Ovary (tissue), 9 donors: Measurements from ENCODE around the gene CARMIL1. TPM values are rescaled to one million over a fixed set of nuclear protein-coding genes. Genes with fewer than 3 reads are reported as not detected.

Source experiments
- DNase-seq, 5 donors: peaks; one replicate each; pipeline ENCODE4 v3.0.0-alpha.2; 2019 to 2020
- H3K27ac ChIP-seq, 2 donors: fragments of 200-600 bp; one replicate each; pipeline versions ENCODE4 v1.5.1 to v1.8.0; 2019 to 2022
- H3K27me3 ChIP-seq: fragments of 200-600 bp; one replicate; pipeline ENCODE4 v1.8.0; 2022
- H3K36me3 ChIP-seq: fragments of 200-600 bp; sonication (generic); one replicate; pipeline ENCODE4 v1.5.1; 2019
- H3K4me1 ChIP-seq: one replicate; pipeline ENCODE4 v1.8.1; 2013; ENCODE audit warnings: mild to moderate bottlenecking, moderate library complexity; ENCODE audit not compliant: insufficient read depth
- H3K4me3 ChIP-seq: fragments of 200-600 bp; sonication (generic); one replicate; pipeline ENCODE4 v1.5.1; 2017
- H3K9me3 ChIP-seq, 2 donors: fragments of 200-600 bp in 1 of 2; sonication (generic) in 1 of 2; one replicate each; pipeline versions ENCODE4 v1.5.1 to v1.8.1; 2013 to 2019; ENCODE audit warnings: mild to moderate bottlenecking in 1 of 2, moderate library complexity in 1 of 2
- EP300 ChIP-seq: sonication (generic); formaldehyde crosslinking; IDR thresholded peaks from one replicate; pipeline ENCODE4 v1.6.1; 2017; ENCODE audit warnings: antibody characterized with exemption
- POLR2A ChIP-seq: fragments of 450-650 bp; IDR thresholded peaks from one replicate; pipeline ENCODE4 v1.6.1; 2017; ENCODE audit warnings: antibody characterized with exemption, mild to moderate bottlenecking, moderate library complexity
- WGBS, 3 donors: extraction: QIAGEN DNeasy Blood & Tissue Kit in 1 of 3; methylation state at CpG; one replicate each; pipeline versions ENCODE4 v1.1.5 to v1.1.7; 2013 to 2017; 5-methylcytosine and 5-hydroxymethylcytosine counted together
- intact Hi-C, 4 donors: fragments of 100-400 bp; cut with DNase I; formaldehyde crosslinking; loops; one replicate each; pipeline versions ENCODE4 v1.11.0 to v1.15.1; 2022 to 2023
- polyA plus RNA-seq, 2 donors: library from polyadenylated mRNA; stranded (reverse); fragments of 200-250 nt in 1 of 2; fragments of 350-450 nt in 1 of 2; fragmentation: Illumina TruSeq in 1 of 2; extraction: RNeasy Lipid Tissue Mini Kit (QIAGEN cat#74804) in 1 of 2; gene quantifications; one replicate each; pipeline ENCODE4 v1.2.3, GENCODE V29; 2013 to 2014
- total RNA-seq, 7 donors: library from RNA; depleted of rRNA in 2 of 7; stranded (reverse); fragments of >200 nt in 2 of 7; fragmentation: NEBNext Ultra II Directional in 3 of 7; extraction: Animal tissue kit (Norgen Biotek cat#: 25700) in 3 of 7; gene quantifications; one replicate each; pipeline versions ENCODE4 v1.1.0 to v1.2.4, GENCODE V29; 2016 to 2023
- TF ChIP-seq, protein P1 (sequence below), 3 donors: fragments of 450-650 bp in 2 of 3; fragments of 200-600 bp in 1 of 3; IDR thresholded peaks; one replicate each; pipeline versions ENCODE4 v1.5.1 to v1.8.0; 2016 to 2022; ENCODE audit warnings: antibody characterized with exemption in 3 of 3, mild to moderate bottlenecking in 1 of 3
- donor health status: DM: no; HTN: no; CAD: no; lungs with moderate emphysema.
- donor health status: DM: no; HTN: no; CAD: no.
- donor health status: Bipolar disorder and iron deficiency.
- donor health status: DM: yes; HTN: yes; CAD: no.
- donor health status: DM: no; HTN: no; CAD: no.
- donor health status: DM: yes; HTN: yes; CAD: no.

The CARMIL1 gene
- total and polyA plus RNA-seq, 9 donors, result 6.4 to 25.6 (median 16.8) TPM

DNA sequence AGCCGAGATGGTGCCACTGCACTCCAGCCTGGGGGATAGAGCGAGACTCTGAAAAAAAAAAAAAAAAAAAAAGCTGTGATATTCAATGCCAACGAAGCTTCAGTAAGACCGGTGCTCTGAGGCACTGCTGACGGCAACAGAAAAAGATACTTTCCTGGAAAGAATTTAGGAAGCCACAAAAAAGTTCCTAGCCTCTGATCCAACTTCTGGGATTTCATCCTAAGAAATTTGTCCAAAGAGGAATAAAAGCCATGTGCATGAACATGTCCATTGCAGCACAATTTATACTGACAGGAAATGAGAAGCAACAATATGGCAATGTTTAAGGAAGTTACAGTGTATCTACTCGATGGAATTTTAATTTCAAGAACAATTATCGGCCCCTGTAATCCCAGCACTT is 24.5 kb upstream of the CARMIL1 start:
- DNase-seq, result no peak
- TF ChIP-seq EP300, result no peak
- TF ChIP-seq POLR2A, result no peak
- TF ChIP-seq, protein P1, sequence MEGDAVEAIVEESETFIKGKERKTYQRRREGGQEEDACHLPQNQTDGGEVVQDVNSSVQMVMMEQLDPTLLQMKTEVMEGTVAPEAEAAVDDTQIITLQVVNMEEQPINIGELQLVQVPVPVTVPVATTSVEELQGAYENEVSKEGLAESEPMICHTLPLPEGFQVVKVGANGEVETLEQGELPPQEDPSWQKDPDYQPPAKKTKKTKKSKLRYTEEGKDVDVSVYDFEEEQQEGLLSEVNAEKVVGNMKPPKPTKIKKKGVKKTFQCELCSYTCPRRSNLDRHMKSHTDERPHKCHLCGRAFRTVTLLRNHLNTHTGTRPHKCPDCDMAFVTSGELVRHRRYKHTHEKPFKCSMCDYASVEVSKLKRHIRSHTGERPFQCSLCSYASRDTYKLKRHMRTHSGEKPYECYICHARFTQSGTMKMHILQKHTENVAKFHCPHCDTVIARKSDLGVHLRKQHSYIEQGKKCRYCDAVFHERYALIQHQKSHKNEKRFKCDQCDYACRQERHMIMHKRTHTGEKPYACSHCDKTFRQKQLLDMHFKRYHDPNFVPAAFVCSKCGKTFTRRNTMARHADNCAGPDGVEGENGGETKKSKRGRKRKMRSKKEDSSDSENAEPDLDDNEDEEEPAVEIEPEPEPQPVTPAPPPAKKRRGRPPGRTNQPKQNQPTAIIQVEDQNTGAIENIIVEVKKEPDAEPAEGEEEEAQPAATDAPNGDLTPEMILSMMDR (IDR thresholded peaks at IDR 0.05), result no peak
- Histone ChIP-seq H3K36me3 (no peaks in the 10 kb centered on the region), H3K4me1 (no peaks in the 10 kb centered on the region), H3K9me3 (no peaks in the 10 kb centered on the region), H3K27me3 (no peaks in the 10 kb centered on the region), H3K4me3 (no peak overlapping the region), H3K27ac (no peak overlapping the region)
- intact Hi-C loops, result no loop called here
- WGBS, 3 donors, result 85 to 92% (median 89%) methylated on average over 7 of the region's 7 CpGs

DNA sequence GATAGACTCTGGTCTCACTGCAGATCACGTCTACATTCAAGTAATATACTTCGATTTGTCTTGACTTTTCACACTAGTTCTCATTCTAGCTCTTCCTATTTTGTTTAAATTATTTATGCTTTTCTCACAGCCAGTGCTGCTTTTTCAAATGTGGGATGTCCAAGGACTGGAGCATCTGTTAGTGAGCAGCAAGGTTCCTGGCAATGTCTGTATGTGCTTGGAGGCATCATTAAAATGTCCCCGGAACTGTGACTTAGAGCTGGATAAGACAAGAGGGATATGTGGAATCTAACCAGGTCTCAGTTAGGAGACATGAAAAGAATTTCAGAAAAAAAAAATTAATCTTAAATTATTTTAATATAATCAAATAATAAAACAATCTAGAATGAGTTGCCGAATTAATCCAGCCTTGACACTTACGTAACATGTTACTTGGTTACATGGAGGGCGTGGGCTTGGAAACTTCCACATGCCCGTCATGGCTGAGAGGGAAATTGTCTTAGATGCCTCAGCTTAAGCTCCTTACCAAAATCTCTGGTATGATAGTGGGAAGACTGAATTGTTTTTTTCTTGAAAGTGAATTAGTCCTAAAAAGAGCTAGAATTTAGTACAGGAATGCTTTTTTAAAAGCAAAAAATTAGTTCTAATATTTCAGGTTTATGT is 21.4 kb upstream of the CARMIL1 start:
- Histone ChIP-seq H3K27me3 (no peaks in the 10 kb centered on the region), H3K4me1 (no peaks in the 10 kb centered on the region), H3K9me3 (no peaks in the 10 kb centered on the region), H3K4me3 (no peak overlapping the region), H3K36me3 (no peaks in the 10 kb centered on the region), H3K27ac (no peak overlapping the region)
- DNase-seq, result no peak
- TF ChIP-seq, protein P1 (IDR thresholded peaks at IDR 0.05), result no peak
- TF ChIP-seq POLR2A (no peak), EP300 (no peak)
- 74 to 83% (median 77%) methylated on average over 7 of the region's 7 CpGs for WGBS, 3 donors
- intact Hi-C loops, result no loop called here

DNA sequence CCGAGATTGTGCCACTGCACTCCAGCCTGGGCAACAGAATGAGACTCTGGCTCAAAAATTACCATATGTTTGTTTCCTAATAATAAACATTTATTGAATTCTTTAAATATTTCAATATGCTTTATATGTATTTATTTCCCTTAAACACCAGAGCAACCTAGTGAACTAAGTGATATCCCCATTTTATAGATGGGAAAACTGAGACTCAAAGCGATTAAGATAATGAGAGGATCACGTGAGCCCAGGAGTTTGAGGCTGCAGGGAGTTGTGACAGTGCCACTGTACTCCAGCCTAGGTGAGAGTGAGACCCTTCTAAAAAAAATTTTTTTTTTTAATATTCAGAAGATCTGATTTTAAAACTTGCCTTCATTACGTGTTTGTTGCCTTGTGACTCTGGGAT is 19.4 kb upstream of the CARMIL1 start:
- DNase-seq, result no peak
- no peak overlapping the region for H3K27ac ChIP-seq
- no peaks in the 10 kb centered on the region for H3K4me1 ChIP-seq
- TF ChIP-seq EP300 (no peak), POLR2A (no peak)
- TF ChIP-seq, protein P1 (IDR thresholded peaks at IDR 0.05), result no peak
- no peaks in the 10 kb centered on the region for H3K27me3 ChIP-seq
- 88 to 94% (median 89%) methylated on average over 4 of the region's 4 CpGs for WGBS, 3 donors
- no peak overlapping the region for H3K4me3 ChIP-seq
- no peaks in the 10 kb centered on the region for H3K36me3 ChIP-seq
- intact Hi-C loops, result loop anchor here in 3 of 4 donors (10.0 kb wide), 1 partner anchor 345 kb away; no protein-coding TSS in a partner anchor
- H3K9me3 ChIP-seq, result no peaks in the 10 kb centered on the region

DNA sequence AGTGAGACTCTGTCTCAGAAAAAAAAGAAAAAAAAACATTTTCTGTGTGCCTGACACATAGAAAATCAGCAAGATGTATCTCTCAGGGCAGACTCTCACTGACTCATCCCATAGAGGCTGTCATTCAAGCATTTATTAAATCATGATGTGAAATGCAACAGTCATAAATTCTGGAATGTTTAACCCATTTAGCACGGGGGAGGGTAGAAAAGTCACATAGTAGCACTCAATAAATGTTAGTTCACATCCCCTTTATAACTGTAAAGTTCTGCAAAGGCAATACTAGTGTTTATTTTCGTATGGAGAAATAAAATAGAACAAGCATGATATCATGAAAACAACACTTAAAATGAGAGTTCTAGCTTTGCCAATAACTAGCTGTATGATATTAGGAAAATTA is 15.5 kb upstream of the CARMIL1 start:
- Histone ChIP-seq H3K27ac (no peak overlapping the region), H3K27me3 (no peaks in the 10 kb centered on the region), H3K36me3 (no peaks in the 10 kb centered on the region), H3K9me3 (no peaks in the 10 kb centered on the region), H3K4me3 (no peak overlapping the region), H3K4me1 (no peaks in the 10 kb centered on the region)
- no peak for TF ChIP-seq POLR2A
- intact Hi-C loops, result loop anchor here in 3 of 4 donors (10.0 kb wide), 1 partner anchor 341 kb away; no protein-coding TSS in a partner anchor
- 48 to 52% (median 51%) methylated on average over 2 of the region's 2 CpGs for WGBS, 3 donors
- no peak for DNase-seq

DNA sequence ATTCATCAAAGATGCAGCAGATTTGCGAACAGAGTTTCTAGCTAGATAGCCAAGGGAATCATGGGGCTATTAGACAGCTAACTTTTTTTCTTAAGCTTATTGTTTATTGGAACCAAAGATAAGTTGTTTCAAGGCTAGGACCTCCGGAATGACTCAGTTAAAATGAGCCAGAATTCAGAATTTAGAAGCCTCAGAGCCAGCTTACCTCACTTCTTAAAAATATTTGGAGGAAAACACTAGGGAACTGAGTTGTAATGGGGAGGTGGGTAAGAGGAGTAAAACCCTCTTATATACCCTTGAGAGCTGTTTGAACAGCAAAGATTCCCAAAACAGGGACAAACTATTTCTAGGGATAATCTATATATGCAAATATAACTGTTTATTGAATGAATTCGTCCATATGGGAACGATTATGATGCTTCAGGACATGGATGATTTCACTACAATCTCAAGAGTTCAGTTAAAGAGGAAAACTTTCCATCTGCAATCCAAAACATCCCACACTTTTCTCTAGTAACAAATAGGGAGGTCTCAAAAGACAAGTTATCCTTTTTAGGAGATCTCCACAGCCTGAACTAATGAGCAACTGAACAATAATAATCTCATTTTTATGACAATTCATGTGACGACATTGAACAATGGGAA is 12.6 kb upstream of the CARMIL1 start:
- Histone ChIP-seq H3K4me1 (no peaks in the 10 kb centered on the region), H3K27ac (no peak overlapping the region), H3K27me3 (no peaks in the 10 kb centered on the region), H3K9me3 (no peaks in the 10 kb centered on the region), H3K4me3 (no peak overlapping the region), H3K36me3 (no peaks in the 10 kb centered on the region)
- intact Hi-C loops, result loop anchor here in 3 of 4 donors (10.0 kb wide), 1 partner anchor 338 kb away; no protein-coding TSS in a partner anchor
- no peak for DNase-seq
- 18 to 33% (median 20%) methylated on average over 5 of the region's 5 CpGs for WGBS, 3 donors
- TF ChIP-seq EP300 (no peak), POLR2A (no peak)
- TF ChIP-seq, protein P1 (IDR thresholded peaks at IDR 0.05), result no peak
